CD14-positive monocyte (primary cell): ENCODE measurements around the gene GRK6. TPM values are rescaled to one million over a fixed set of nuclear protein-coding genes. Genes with fewer than 3 reads are reported as not detected.
A peak's percentile ranks its signal among the peaks of the same experiment; 100 is the strongest.

Experiments
- DNase-seq, 3 donors: peaks; one replicate each; pipeline ENCODE4 v3.0.0-alpha.2; 2011 to 2022
- H2AFZ ChIP-seq: 2 replicates; pipeline ENCODE4 v1.6.0; 2012; ENCODE audit warnings: mild to moderate bottlenecking, low read depth, low read length, inconsistent platforms; ENCODE audit not compliant: insufficient read depth, poor library complexity, severe bottlenecking
- H3K27ac ChIP-seq, 2 donors: 1 replicate in 1 of 2; 2 replicates in 1 of 2; pipeline ENCODE4 v1.5.1; 2012 to 2013; ENCODE audit warnings: low read length in 2 of 2, control low read depth in 1 of 2, inconsistent platforms in 1 of 2, low read depth in 1 of 2, mild to moderate bottlenecking in 1 of 2
- H3K27me3 ChIP-seq, 2 donors: one replicate each; pipeline versions ENCODE4 v1.6.0 to v1.6.1; 2011 to 2013; ENCODE audit warnings: low read length in 2 of 2; ENCODE audit not compliant: control insufficient read depth in 2 of 2, insufficient read depth in 2 of 2
- H3K36me3 ChIP-seq, 2 donors: replicated peaks in 1 of 2; 1 replicate in 1 of 2; 2 replicates in 1 of 2; pipeline versions ENCODE4 v1.5.1 to v1.6.1; 2012 to 2013; ENCODE audit warnings: low read length in 2 of 2, control low read depth in 1 of 2, inconsistent platforms in 1 of 2, mild to moderate bottlenecking in 1 of 2; ENCODE audit not compliant: insufficient read depth in 2 of 2, control insufficient read depth in 1 of 2
- H3K4me1 ChIP-seq, 2 donors: 1 replicate in 1 of 2; 2 replicates in 1 of 2; pipeline versions ENCODE4 v1.5.1 to v1.6.1; 2012 to 2013; ENCODE audit warnings: low read length in 2 of 2, control low read depth in 1 of 2, inconsistent platforms in 1 of 2, mild to moderate bottlenecking in 1 of 2, moderate library complexity in 1 of 2; ENCODE audit not compliant: insufficient read depth in 2 of 2, control insufficient read depth in 1 of 2
- H3K4me2 ChIP-seq: replicated peaks from 2 replicates; pipeline ENCODE3; 2012; ENCODE audit warnings: low read length, moderate library complexity, mild to moderate bottlenecking; ENCODE audit not compliant: poor library complexity, severe bottlenecking; ENCODE audit errors: extremely low read depth
- H3K4me3 ChIP-seq, 3 experiments: fragments of 200-600 bp in 1 of 3; sonication (generic) in 1 of 3; replicated peaks in 1 of 3; 1 replicate in 2 of 3; 2 replicates in 1 of 3; pipeline ENCODE4 v1.5.1; 2011 to 2013; ENCODE audit warnings: low read length in 3 of 3, mild to moderate bottlenecking in 3 of 3, control low read depth in 2 of 3, low read depth in 2 of 3, inconsistent platforms in 1 of 3, moderate library complexity in 1 of 3
- H3K79me2 ChIP-seq: 2 replicates; pipeline ENCODE4 v1.6.0; 2012; ENCODE audit warnings: mild to moderate bottlenecking, control low read depth, inconsistent platforms, low read length, moderate library complexity; ENCODE audit not compliant: insufficient read depth
- H3K9ac ChIP-seq: 2 replicates; pipeline ENCODE4 v1.6.0; 2017; ENCODE audit warnings: low read length, mild to moderate bottlenecking; ENCODE audit not compliant: insufficient read depth, poor library complexity, severe bottlenecking
- H3K9me3 ChIP-seq, 2 donors: replicated peaks in 1 of 2; 1 replicate in 1 of 2; 2 replicates in 1 of 2; pipeline versions ENCODE4 v1.5.1 to v1.6.1; 2012 to 2013; ENCODE audit warnings: low read length in 2 of 2, control low read depth in 1 of 2; ENCODE audit not compliant: control insufficient read depth in 1 of 2, insufficient read depth in 1 of 2
- H4K20me1 ChIP-seq: 2 replicates; pipeline ENCODE4 v1.6.0; 2012; ENCODE audit warnings: mild to moderate bottlenecking, low read length, control low read depth, moderate library complexity; ENCODE audit not compliant: insufficient read depth
- H3K27ac Mint-ChIP-seq, 7 donors: one replicate each; pipeline ENCODE4 v1.8.0; 2020; ENCODE audit warnings: mild to moderate bottlenecking in 7 of 7, mixed read lengths in 7 of 7, moderate library complexity in 6 of 7, inconsistent platforms in 2 of 7
- H3K27me3 Mint-ChIP-seq, 3 donors: one replicate each; pipeline ENCODE4 v1.8.0; 2021 to 2022; ENCODE audit warnings: low read depth in 3 of 3, mild to moderate bottlenecking in 3 of 3, mixed read lengths in 3 of 3, moderate library complexity in 3 of 3, inconsistent platforms in 1 of 3
- H3K36me3 Mint-ChIP-seq, 2 donors: one replicate each; pipeline ENCODE4 v1.8.0; 2020; ENCODE audit warnings: mixed read lengths in 2 of 2, inconsistent platforms in 1 of 2, mild to moderate bottlenecking in 1 of 2
- H3K4me1 Mint-ChIP-seq: one replicate; pipeline ENCODE4 v1.8.0; 2020; ENCODE audit warnings: mild to moderate bottlenecking, mixed read lengths
- H3K4me3 Mint-ChIP-seq, 2 donors: one replicate each; pipeline ENCODE4 v1.8.0; 2020; ENCODE audit warnings: mild to moderate bottlenecking in 2 of 2, mixed read lengths in 2 of 2, moderate library complexity in 1 of 2
- H3K9me3 Mint-ChIP-seq, 7 donors: one replicate each; pipeline ENCODE4 v1.8.0; 2020 to 2022; ENCODE audit warnings: mixed read lengths in 7 of 7, mild to moderate bottlenecking in 6 of 7, moderate library complexity in 6 of 7, inconsistent platforms in 2 of 7
- WGBS: methylation state at CpG from one replicate; pipeline ENCODE4 v1.1.5; 2013; ENCODE audit warnings: missing lambda C conversion rate; ENCODE audit not compliant: insufficient coverage; 5-methylcytosine and 5-hydroxymethylcytosine counted together
- intact Hi-C, 2 donors: fragments of 100-400 bp; cut with micrococcal nuclease; formaldehyde crosslinking; loops; one replicate each; pipeline versions ENCODE4 v1.15.0 to v1.15.1; 2023
- polyA plus RNA-seq, 3 donors: library from polyadenylated mRNA; depleted of rRNA in 1 of 3; unstranded in 2 of 3; stranded (reverse) in 1 of 3; fragments of 300-500 nt in 2 of 3; fragments of >200 nt in 1 of 3; fragmentation: Illumina TruSeq in 2 of 3; gene quantifications; 1 replicate in 2 of 3; 2 replicates in 1 of 3; pipeline ENCODE4 v1.2.3, GENCODE V29; 2012 to 2021
- TF ChIP-seq, protein P1 (sequence below): fragments of 200-600 bp; IDR thresholded peaks from one replicate; pipeline ENCODE4 v1.8.0; 2022; ENCODE audit warnings: antibody characterized with exemption, mild to moderate bottlenecking

Gene GRK6
- polyA plus RNA-seq, 3 donors = 41.6 to 101 (median 63.4) TPM

DNA sequence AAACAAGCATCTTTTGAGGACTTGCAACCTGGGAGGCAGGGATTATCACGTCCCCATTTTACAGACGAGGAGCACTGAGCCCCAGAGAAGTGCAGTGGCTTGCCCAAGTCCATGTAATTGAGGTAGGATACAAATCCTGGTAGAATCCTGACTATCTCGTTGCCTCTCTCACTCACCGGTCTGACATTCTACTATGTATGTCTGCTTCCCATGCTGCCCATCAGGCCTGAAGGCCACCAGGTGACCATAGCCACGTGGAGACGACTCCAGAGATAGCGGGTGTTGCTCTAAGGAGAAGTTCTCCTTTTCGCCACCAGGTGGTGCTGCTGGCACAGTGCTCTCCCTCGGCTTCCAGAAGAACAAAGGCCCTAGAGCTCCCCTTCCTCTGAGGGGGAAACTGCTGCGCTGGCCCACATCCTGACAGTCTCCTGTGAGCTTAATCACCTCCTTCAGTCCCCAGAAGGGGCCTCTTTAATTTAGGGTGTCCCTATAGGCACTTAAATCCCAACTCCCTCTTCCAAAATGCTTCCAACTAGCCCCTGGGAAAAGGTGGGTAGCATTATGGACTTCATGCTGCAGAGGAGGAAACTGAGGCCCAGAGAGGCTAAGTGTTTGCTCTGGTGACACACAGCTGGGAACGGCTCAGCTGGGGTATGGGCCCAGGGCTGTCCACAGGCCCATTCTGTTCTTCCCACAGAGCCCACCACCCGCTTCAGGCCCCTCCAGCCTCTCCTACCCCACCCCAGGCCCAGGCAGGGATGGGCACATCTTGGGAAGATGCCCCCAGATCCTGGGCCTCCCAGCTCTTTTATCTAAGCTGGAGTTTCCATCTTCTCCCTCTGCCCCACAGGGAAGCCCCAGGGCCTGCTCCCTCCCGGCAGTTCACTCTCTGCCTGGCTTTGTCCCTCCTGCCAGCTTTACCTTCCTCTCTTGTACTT is 35.8 kb upstream of the GRK6 start:
- TF ChIP-seq, protein P1, sequence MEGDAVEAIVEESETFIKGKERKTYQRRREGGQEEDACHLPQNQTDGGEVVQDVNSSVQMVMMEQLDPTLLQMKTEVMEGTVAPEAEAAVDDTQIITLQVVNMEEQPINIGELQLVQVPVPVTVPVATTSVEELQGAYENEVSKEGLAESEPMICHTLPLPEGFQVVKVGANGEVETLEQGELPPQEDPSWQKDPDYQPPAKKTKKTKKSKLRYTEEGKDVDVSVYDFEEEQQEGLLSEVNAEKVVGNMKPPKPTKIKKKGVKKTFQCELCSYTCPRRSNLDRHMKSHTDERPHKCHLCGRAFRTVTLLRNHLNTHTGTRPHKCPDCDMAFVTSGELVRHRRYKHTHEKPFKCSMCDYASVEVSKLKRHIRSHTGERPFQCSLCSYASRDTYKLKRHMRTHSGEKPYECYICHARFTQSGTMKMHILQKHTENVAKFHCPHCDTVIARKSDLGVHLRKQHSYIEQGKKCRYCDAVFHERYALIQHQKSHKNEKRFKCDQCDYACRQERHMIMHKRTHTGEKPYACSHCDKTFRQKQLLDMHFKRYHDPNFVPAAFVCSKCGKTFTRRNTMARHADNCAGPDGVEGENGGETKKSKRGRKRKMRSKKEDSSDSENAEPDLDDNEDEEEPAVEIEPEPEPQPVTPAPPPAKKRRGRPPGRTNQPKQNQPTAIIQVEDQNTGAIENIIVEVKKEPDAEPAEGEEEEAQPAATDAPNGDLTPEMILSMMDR = peak; percentile 99
- Histone ChIP-seq H3K4me2 (peak overlapping the region; percentile 58), H3K36me3 (no peaks in the 10 kb centered on the region), H2AFZ (no peak overlapping the region), H3K79me2 (no peaks in the 10 kb centered on the region), H3K27me3 (no peaks in the 10 kb centered on the region), H4K20me1 (no peaks in the 10 kb centered on the region), H3K9ac (no peak overlapping the region), H3K27ac (peak overlapping the region; percentile 55 to 85), H3K4me1 (peaks cover 44 to 48% of the 10 kb centered on the region in 2 donors), H3K4me3 (peak overlapping the region in 1 of 3 experiments; percentile 48), H3K9me3 (no peaks in the 10 kb centered on the region)
- intact Hi-C loops = loop anchor here (2.0 to 5.0 kb wide), 3 partner anchors 37 to 112 kb away; partner anchors contain the start of gene GRK6 (in 1 of the 2)
- no peaks in the 10 kb centered on the region for H3K36me3 Mint-ChIP-seq
- peak overlapping the region; percentile 48 to 55 for H3K4me3 Mint-ChIP-seq
- H3K9me3 Mint-ChIP-seq = no peaks in the 10 kb centered on the region
- peak; percentile 83 to 87 (median 83) for DNase-seq
- peaks cover 52% of the 10 kb centered on the region for H3K4me1 Mint-ChIP-seq
- 68% methylated on average over 4 of the region's 13 CpGs for WGBS
- peaks cover 3 to 10% (median 8%) of the 10 kb centered on the region in 3 donors for H3K27me3 Mint-ChIP-seq
- peak overlapping the region; percentile 73 to 97 (median 91) for H3K27ac Mint-ChIP-seq

DNA sequence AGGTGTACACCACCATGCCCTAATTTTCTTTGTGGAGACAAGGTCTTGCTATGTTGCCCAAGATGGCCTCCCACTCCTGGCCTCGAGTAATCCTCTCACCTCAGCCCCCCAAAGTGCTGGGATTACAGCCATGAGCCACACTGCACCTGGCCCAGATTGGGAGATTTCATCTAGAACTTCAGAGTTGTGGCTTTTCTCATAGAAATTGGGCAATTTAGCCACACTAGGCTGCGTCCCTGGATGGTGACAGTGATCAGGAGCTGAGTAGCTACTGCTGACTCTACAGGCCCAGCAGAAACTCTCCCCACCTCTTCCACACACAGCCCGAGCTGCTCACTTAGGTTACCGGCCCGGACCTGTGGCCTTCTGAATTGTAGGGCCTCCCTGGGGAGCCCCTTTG is 33.7 kb upstream of the GRK6 start:
- Mint-ChIP-seq H3K27ac (peak overlapping the region in 5 of 7 donors; percentile 15 to 80 (median 64)), H3K9me3 (no peaks in the 10 kb centered on the region), H3K4me1 (peaks cover 52% of the 10 kb centered on the region), H3K4me3 (no peak overlapping the region), H3K27me3 (peaks cover 2 to 7% (median 5%) of the 10 kb centered on the region in 3 donors), H3K36me3 (no peaks in the 10 kb centered on the region)
- no peaks in the 10 kb centered on the region for H3K9me3 ChIP-seq
- H3K4me3 ChIP-seq = no peak overlapping the region
- DNase-seq = no peak
- H3K27me3 ChIP-seq = no peaks in the 10 kb centered on the region
- peaks cover 44 to 48% of the 10 kb centered on the region in 2 donors for H3K4me1 ChIP-seq
- H2AFZ ChIP-seq = peak overlapping the region; percentile 4
- H3K27ac ChIP-seq = no peak overlapping the region
- no peaks in the 10 kb centered on the region for H3K36me3 ChIP-seq
- H3K9ac ChIP-seq = no peak overlapping the region
- no peak overlapping the region for H3K4me2 ChIP-seq
- intact Hi-C loops = loop anchor here (2.0 to 5.0 kb wide), 3 partner anchors 35 to 110 kb away; partner anchors contain the start of gene GRK6 (in 1 of the 2)
- 10% methylated on average over 2 of the region's 5 CpGs for WGBS
- TF ChIP-seq, protein P1 = no peak
- no peaks in the 10 kb centered on the region for H3K79me2 ChIP-seq
- no peaks in the 10 kb centered on the region for H4K20me1 ChIP-seq
